Activated CD8-positive, alpha-beta memory T cell treated with anti-CD3 and anti-CD28 coated beads for 1 hour (primary cell): ENCODE data around the gene CES4A.

Experiments used
- DNase-seq, 2 donors: peaks; one replicate each; pipeline ENCODE4 v3.0.0-alpha.2; 2020; ENCODE audit warnings: low read depth in 1 of 2; ENCODE audit errors: extremely low read depth in 1 of 2

Gene CES4A

DNA sequence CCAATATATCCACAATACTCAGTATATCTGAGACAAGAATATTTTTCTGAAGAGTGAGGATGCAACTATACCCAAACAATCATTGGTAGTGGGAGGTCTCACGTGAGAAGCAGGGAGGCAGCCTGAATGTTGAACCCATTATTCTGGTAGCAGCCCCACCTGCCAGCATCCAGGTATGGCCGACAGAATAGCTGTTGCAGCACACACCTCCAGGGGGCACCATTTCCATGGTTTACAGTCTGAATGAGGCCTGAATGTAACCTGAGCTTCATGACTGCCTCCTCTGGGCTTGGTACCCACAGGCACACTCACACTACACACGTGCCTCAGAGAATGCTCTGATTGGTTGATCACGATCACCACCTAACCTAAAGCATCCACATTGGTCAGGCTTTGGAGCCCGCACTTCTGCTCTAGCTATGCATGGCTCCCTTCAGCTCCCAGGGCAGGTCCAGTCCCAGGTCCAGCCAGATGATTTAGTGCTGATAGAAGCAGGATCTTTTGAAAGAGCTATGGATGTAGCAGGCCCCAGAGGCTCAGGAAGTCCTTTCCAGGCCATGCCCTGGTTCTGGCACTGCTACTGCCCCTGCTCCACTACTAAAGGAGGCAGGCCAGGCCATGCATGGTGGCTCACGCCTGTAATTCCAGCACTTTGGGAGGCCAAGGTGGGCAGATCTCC, 29.6 kb downstream of the CES4A start:
- peak; percentile 64 to 65 for DNase-seq

DNA sequence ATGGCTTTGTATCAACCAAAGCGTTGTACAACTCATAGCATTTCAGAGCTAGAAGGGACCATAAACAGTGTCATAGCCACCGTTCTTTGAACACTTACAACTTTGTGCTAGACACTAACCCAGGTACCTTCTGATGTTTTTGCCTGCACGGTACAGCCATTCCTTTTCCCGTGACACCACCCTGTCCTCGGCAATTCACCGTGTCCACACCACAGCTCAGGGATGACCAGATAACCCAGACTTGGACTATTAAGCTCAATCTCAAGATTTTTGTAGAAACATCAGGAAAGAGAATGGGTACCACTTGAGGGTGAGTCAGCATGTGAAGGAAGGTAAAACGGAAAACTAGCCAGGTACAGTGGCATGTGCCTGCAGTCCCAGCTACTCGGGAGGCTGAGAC, 30.8 kb downstream of the CES4A start:
- no peak for DNase-seq

DNA sequence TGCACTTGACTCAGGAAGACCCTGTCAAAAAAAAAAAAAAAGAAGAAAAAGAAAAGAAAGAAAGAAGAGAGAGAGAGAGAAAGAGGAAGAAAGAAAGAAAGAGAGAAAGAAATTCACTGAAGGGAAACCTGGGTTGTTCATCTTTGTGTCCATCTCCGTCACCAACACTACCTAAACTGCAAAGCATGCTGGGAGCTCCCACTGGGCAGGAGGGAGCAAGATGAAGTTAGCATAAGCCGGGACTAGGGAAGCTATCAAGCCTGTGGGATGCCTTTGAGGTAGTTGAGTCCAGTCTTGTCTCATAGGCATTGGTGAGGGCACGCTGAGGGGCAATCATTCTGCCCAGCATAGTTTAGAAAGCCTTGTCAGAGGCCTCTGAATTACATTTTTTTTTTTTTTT, 32.9 kb downstream of the CES4A start:
- DNase-seq, result no peak

DNA sequence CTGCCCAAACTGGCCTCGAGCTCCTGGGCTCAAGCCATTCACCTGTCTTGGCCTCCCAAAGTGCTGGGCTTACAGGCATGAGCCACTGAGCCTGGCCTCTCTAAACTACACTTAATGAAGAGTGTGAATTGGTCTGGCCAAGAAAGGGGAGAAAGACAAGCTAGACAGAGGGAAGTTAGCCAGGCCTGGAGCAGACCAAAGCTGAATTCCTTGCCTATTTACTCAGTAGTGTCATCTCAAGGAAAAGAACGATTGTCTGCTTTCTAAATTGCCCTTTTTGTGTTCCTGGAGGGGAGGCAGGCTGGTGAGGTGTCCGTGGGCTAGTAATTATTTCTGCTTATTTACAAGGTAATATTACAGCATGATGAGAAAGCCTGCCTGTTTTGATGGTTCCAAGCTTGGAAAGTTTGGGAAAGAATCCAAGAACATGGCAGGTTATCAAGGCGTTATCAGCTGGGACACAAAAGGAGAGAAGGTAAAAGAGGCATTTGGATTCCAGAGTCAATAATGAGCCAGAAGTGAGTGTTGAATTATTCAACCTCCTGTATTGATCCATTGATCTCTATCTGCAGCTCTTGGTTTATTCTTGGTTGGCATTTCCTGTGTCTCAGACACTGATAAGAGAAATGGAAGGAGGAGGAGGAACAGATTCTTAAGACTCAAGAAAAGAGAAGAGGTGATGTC, 34.3 kb downstream of the CES4A start:
- no peak for DNase-seq

DNA sequence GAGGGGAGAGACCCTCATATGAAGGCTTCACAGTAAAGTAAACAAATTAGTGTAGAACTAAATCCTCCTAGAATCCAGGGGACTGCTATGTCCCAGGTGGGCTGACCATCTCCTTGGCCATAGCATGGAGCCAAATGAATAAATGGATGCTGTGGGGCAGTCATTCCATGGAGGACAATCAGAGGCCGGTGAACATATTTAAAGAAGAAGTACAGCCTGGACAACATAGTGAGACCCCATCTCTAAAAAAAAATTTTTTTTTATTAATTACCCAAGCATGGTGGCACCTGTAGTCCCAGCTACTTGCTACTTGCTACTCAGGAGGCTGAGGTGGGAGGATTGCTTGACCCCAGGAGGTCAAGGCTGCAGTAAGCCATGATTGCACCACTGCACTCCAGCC, 35.3 kb downstream of the CES4A start:
- no peak for DNase-seq

DNA sequence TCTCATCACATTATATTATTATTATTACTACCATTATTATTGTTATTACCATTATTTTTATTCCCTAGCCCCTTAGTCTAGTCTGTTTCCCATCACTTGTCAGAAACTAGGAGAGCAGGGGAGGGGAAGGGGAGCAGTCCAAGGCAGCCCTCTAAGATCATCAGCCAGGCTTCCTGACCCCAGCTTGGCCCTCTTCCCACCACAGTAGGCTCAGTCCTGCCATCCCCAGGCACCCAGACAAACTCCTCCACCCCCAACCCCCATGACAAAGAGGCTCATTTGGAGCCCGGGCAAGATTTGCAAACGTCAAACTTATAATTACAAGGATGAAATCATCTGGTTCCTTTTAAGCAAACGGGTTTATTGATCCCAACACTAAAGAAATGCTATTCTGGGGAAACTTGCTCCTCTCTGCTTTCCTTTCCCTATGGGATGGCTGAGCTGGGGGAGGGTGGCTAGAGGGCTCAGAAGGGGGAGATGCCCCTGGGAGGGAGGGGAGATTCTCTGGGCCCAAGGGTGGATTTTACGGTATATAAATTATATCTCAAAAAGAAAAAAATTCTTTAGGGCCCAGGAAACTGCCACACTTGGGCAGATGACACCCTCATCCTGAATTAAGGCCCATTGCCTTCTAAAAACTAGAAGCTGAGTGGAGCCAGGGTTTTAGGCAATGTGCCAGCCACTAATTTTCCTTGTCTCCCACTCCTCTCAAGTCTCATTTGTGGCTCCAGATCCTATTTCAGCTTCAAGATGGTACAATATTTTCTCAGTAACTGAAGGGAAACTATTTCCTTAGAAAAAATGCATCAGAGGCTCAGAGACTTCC, 36.2 kb downstream of the CES4A start:
- no peak for DNase-seq

DNA sequence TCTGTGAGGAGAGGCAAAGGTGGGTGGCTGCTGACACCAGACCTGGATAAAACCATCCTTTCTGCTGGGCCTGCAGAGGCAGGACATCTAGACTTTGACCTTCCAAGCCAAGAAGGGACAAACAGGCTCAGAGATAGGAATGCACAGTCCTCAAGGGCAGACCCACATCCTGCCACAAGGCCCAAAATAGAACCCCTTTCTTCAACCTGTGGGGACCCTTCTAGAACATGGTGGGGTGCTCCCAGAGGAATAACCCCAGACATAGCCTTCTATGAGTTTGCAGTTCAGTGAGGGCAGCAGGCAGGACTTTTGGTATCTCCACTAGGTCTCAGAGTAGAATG, 36.8 kb downstream of the CES4A start:
- DNase-seq, result no peak

DNA sequence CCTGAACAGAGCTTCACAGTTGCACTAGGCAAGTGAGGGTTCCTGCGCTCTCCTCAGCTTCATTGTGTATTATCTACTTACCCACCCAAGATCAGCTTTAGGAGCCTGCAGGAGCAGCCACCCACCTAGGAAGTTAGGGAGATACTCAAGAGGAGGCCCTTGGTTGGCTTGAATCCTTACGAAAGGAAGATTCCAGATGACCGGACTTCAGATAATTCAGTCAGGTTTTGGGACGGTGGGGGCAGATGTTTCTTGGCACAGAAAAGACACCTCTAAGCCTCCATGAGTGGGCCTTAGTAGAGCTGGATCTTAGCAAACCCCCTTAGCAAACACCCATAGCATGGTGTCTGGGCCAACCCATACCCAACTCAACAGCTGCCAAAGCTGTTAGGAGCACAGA, 38.2 kb downstream of the CES4A start:
- DNase-seq, result no peak

DNA sequence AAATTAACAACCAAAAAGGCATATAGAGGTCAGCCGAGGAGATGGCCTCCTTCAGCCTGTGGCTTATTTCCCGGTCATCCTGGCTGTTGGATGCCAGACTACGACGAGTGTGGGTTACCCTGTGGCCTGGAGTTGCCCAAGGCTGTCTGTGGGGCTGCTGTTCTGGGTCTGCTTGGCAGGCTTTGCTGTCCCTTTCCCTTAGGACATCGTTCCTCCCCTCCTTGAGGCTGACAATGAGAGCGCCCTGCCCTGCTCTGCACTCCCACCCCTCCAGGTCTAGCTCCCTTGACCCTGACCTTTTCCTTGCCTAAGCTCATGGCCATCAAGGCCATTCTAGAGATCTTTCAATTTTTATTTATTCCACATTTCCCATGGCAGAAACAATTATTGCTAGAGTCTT, 38.7 kb downstream of the CES4A start:
- no peak for DNase-seq

DNA sequence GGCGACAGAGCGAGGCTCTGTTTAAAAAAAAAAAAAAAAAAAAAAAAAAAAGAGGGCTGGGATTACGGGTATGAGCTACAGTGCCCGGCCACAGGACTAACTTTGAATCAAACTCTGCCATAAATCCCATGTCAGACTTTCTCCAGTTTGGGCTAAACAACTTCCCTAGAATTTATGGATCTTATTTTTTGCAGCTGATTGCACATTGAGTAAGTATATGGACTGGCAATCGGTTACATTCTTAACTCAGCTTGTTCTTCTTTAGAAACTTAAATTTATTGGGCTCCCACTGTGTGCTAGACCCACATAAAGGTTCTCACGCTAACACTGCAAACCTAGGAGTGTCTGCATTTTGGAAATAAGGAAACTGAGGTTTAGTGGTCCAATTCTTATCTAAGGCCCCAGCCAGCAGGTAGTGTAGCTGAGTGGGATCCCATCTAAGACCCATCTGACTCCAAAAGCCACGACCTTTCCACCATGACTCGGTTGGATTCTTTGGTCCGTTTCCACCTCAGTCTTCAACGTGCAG, 39.8 kb downstream of the CES4A start:
- DNase-seq, result no peak

DNA sequence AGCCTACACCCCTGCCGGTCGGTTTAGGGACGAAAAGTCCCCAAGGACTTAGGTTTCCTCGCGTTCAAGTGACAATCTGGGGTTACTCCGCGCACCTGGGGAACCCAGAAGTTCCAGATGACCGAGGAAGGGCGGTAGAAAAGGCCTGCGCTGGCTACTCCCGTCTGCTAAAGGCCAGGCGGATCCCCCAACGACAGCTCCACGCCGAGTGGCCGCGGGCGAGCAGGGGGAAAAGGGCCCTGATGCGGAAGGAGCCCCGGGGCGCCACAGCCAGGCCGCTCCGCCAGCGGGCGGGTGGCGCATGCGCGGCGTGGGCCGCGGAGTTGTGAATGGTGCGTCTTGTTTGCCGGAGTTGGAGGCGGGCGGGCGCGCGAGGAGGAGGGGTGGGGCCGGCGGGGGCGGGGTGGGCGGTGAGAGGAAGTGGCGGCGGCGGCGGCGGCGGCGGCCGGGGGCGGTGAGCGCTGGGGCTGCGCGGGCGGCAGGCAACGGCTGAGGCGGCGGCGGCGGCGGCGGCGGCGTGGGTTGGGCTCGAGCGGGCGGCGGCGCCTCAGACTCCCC, 40.4 kb downstream of the CES4A start, which contains the start of gene CBFB:
TSS of gene CBFB (plus strand) at position 454 of the 558 bp plus-strand sequence. CDS start 259 bp downstream, outside the sequence.
- DNase-seq, result peak; percentile 79 to 91

DNA sequence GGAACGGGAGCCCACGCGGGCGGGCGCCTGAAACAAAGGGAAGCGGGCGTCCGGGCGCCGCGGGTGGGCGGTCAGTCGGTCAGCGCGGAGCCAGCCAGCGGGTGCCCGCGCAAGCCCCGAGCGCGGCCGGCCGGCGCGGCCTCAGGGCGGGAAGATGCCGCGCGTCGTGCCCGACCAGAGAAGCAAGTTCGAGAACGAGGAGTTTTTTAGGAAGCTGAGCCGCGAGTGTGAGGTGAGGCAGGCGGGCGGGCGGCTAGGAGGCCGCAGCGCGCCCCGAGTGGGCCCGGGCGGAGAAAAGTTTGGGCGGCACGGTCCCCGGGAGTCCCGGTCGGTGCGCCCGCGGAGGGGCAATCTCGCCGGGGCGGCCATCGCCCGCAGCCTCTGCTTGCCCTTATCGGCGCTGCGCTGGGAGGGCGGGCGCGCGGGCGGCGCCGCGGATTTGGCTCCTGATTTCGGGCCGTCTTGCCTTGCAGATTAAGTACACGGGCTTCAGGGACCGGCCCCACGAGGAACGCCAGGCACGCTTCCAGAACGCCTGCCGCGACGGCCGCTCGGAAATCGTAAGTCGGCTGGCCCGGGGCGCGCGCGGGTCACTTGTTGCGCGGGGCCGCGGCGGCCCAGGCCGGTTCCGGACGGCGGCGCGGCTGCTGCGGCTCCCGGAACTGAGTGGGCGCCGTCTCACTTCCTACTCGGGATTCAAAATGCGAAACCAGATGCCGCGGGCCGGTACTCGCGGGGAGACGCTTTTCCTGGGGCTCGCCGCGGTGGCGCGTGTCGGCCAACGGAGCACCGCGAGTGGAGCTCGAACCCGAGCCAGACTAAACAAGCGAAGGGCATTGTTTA, 41.1 kb downstream of the CES4A start:
- DNase-seq, result peak in 1 of 2 donors; percentile 37

DNA sequence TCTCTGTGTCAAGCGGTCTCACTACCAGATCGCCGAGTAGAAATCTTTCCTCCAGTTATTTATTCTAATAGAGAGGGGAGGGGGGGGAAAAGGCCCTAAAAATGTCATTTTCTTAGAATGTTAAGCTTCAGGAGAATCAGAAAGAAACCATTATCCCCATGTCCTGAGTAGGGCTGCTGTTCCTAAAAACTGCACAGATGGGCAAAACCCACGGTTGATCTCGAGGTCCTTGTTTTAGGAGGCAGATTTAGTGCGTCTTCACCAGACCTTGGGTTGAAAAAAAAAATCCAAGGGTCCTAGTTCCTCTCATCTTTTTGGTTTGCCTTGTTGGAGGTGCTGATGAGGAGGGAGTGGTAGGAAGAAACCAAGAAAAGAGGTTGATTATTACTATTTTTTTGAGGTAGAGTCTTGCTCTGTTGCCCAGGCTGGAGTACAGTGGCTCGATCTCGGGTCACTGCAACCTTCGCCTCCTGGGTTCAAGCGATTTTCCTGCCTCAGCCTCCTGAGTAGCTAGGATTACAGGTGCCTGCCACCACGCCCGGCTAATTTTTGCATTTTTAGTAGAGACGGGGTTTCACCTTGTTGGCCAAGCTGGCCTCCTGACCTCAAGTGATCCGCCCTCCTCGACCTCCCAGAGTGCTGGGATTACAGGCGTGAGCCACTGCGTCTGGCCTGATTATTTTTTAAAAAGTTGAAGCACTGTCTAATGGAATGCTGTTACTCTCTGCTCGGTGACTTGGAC, 42.0 kb downstream of the CES4A start:
- DNase-seq, result no peak

DNA sequence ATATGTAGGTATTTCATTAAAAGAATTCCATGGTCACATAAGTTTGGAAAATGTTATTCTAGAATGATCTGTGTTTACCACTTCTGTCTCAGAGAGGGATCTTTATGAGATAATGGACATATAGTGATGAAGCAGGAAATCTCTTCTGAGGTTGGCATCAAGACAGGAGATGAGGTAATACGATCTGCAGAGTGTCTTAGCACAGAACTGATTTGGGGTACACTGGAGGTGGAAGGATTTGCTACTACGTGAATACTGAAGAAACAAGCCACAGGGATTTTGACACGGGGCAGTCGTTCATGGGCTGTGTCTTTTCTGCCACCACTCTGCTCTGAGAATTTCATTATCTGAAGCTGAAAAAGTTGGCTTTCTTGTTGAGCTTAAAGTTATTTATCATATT, 46.1 kb downstream of the CES4A start:
- no peak for DNase-seq

DNA sequence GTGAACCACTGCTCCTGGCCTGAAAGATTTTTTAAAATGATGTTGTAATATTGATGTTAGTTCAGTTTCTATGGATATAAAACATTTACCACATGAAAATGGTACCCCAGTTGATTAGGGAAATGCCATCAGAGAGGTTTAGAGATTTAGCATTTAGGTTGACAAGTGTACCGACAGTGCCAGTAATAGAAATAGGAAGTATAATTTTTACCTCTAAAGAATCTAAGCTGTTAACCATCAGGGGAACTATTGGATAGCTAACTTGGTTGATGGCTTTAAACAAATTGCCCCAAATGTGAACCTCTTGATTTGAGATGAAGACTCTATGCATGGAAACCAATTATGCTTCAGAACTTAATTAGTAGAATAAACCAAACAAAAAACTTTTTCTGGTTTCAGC, 47.0 kb downstream of the CES4A start:
- DNase-seq, result no peak

DNA sequence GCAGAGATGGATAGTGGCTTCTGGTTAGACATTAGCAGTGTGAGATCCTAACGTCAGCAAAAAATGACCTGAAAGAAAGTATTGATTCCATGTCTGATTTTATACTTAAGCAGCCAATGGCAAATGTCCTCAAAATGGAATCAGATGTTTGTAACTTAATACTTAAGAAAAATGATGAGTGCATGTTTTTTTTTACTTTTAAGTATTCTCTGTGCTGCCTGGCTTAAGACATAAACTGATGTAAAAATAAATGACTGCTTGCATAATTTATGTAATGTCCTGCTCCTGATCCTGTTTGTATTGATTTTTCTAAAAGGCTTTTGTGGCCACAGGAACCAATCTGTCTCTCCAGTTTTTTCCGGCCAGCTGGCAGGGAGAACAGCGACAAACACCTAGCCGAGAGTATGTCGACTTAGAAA, 47.9 kb downstream of the CES4A start:
- no peak for DNase-seq

DNA sequence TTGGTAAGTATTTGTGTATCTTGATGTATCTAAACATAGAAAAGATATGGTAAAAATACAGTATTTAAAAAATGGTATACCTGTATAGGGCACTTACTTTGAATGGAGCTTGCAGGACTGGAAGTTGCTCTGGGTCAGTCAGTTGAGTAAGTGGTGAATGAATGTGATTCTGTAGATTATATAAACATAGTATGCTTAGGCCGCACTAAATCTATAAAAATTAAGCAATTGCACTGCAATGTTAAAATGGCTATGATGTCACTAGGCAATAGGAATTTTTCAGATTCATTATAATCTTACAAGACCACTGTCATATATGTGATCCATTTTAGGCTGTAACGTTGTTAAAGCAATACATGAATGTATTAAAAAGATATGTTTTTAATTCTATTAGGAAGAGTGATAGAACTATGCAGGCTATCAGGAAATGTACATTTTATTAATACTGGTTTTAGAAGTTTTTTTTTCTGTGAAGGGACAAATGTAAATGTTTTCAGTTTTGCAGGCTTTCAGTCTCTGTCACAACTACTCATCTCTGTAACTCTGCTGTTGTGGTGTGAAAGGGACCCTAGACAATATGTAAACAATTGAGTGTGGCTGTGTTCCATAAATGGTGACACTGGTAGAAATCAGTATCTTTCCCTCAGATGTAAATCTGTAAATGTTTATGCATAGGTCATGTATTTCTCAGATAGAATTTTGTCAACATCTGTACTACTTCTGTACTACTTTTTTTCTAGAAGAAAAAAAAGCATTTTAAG, 51.1 kb downstream of the CES4A start:
- DNase-seq, result no peak

DNA sequence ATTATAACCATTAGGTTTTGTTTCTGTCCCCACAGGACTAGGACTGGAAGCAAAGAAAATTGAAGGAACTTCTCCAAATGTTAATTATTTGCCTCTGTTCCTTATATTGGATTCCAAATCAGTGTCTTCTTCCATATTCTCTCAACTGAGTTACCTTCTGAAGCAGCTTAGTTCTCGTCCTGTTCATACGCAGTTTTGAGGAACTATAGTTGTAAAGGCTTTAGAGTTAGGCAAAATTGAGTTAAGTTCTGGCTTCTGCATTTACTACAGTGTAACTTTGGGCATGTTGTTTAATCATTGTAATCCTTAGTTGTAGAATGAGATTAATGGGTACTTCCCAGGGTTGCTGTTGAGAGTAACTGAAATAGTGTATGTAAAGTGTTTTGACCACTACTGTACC, 51.8 kb downstream of the CES4A start:
- no peak for DNase-seq

DNA sequence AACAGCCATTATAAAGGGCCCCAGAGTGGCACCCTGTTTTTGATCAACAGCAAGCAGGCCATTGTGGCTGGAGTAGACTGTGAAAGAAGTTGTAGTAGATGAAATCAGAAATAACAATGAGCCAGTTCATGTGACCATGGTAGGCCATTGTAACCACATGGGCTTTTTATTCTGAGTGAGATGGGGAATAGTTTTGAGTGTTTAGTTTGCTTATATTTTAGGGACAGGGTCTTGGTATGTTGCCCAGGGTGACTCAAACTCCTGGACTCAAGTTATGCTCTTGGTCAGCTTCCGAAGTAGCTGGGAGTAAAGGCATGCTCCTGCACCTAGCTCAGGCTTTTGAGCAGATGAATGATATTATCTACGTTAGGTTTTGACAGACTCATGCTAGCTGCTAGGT, 52.5 kb downstream of the CES4A start:
- no peak for DNase-seq
